ENCODE data around the gene BCAS4. TPM values are rescaled to one million over a fixed set of nuclear protein-coding genes. Genes with fewer than 3 reads are reported as not detected.

BCAS4 gene
- total RNA-seq, 2 experiments from 2014 or later = 19.0 to 20.9 TPM

DNA sequence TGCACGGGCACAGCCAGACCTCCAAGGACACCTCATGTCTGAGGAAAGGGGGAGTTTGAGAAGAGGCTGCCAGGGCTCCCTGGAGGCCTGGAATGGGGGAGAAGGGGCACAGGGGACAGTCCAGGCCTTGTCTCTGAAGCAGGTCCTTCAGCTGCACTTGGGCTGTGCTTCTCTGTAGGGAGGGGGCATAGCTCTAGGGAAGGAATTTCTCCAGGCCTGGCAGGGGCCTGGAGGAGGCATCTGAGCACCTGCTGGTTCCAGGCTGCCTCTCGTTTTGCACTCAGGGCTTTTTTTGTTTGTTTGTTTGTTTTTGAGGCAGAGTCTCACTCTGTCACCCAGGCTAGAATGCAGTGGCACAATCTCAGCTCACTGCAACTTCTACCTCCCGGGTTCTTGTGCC lies 67.7 kb downstream of the BCAS4 start:
- CTCF ChIA-PET = no interaction called here
- TF ChIP-seq, protein P1, sequence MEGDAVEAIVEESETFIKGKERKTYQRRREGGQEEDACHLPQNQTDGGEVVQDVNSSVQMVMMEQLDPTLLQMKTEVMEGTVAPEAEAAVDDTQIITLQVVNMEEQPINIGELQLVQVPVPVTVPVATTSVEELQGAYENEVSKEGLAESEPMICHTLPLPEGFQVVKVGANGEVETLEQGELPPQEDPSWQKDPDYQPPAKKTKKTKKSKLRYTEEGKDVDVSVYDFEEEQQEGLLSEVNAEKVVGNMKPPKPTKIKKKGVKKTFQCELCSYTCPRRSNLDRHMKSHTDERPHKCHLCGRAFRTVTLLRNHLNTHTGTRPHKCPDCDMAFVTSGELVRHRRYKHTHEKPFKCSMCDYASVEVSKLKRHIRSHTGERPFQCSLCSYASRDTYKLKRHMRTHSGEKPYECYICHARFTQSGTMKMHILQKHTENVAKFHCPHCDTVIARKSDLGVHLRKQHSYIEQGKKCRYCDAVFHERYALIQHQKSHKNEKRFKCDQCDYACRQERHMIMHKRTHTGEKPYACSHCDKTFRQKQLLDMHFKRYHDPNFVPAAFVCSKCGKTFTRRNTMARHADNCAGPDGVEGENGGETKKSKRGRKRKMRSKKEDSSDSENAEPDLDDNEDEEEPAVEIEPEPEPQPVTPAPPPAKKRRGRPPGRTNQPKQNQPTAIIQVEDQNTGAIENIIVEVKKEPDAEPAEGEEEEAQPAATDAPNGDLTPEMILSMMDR (IDR thresholded peaks at IDR 0.05) = no peak
- ATAC-seq (ENCODE audit: poor library complexity) (no peak), DNase-seq (no peak)
- Mint-ChIP-seq H3K4me3 (no peak overlapping the region), H3K36me3 (ENCODE audit: low read depth) (peaks cover 5% of the 10 kb centered on the region), H3K9me3 (no peaks in the 10 kb centered on the region), H3K4me1 (ENCODE audit: low read depth) (no peaks in the 10 kb centered on the region), H3K27ac (no peak overlapping the region), H3K27me3 (no peaks in the 10 kb centered on the region)
- H3K4me3 ChIP-seq (ENCODE audit: low read length) = no peak overlapping the region
- no peak overlapping the region for H3K27ac ChIP-seq (ENCODE audit: low read depth in 1 of 2, low read length in 2 of 2)
- H3K27me3 ChIP-seq (ENCODE audit: control insufficient read depth in 1 of 2, insufficient read depth in 2 of 2, low read length in 2 of 2) = no peaks in the 10 kb centered on the region
- H3K4me1 ChIP-seq (ENCODE audit: insufficient read depth, low read length) = no peaks in the 10 kb centered on the region
- no peaks in the 10 kb centered on the region for H3K9me3 ChIP-seq (ENCODE audit: control insufficient read depth in 1 of 2, insufficient read depth in 1 of 2, low read length in 2 of 2)
- no peaks in the 10 kb centered on the region for H3K36me3 ChIP-seq (ENCODE audit: insufficient read depth, low read length)
- intact Hi-C loops (cut with DNase I, micrococcal nuclease) = no loop called here
- POLR2A ChIA-PET = no interaction called here

DNA sequence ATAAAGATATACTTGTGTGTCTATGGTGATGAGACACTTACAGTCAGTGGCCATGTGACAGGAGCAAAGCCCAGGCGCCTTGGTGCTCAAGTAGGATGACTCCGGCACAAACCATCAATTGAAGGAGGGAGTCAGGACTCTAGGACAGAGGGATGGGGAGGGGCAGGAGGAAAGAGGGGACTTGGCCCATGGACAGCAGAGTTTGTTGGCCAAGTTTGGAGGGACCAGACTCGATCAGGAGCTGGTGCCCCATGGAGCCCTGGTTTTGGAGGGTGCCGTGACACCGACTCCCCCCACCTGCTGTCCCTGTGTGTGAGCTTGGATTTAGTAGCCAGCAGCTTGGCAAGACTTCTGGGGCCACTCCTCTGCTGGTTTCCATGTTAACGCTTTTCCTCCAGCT lies 70.3 kb downstream of the BCAS4 start:
- H3K9me3 Mint-ChIP-seq = no peaks in the 10 kb centered on the region
- H3K9me3 ChIP-seq (ENCODE audit: control insufficient read depth in 1 of 2, insufficient read depth in 1 of 2, low read length in 2 of 2) = no peaks in the 10 kb centered on the region
- peaks cover 2% of the 10 kb centered on the region for H3K36me3 ChIP-seq (ENCODE audit: insufficient read depth, low read length)
- H3K36me3 Mint-ChIP-seq (ENCODE audit: low read depth) = peaks cover 11% of the 10 kb centered on the region
- H3K4me1 Mint-ChIP-seq (ENCODE audit: low read depth) = no peaks in the 10 kb centered on the region
- POLR2A ChIA-PET = no interaction called here
- no peaks in the 10 kb centered on the region for H3K27me3 Mint-ChIP-seq
- H3K27me3 ChIP-seq (ENCODE audit: control insufficient read depth in 1 of 2, insufficient read depth in 2 of 2, low read length in 2 of 2) = no peaks in the 10 kb centered on the region
- no peaks in the 10 kb centered on the region for H3K4me1 ChIP-seq (ENCODE audit: insufficient read depth, low read length)
- intact Hi-C loops (cut with DNase I, micrococcal nuclease) = no loop called here
- no peak for DNase-seq
- TF ChIP-seq, protein P1 (IDR thresholded peaks at IDR 0.05) = no peak
- no peak overlapping the region for H3K4me3 ChIP-seq (ENCODE audit: low read length)
- no peak overlapping the region for H3K27ac ChIP-seq (ENCODE audit: low read depth in 1 of 2, low read length in 2 of 2)
- no peak overlapping the region for H3K4me3 Mint-ChIP-seq
- no peak for ATAC-seq (ENCODE audit: poor library complexity)
- CTCF ChIA-PET = no interaction called here
- no peak overlapping the region for H3K27ac Mint-ChIP-seq

DNA sequence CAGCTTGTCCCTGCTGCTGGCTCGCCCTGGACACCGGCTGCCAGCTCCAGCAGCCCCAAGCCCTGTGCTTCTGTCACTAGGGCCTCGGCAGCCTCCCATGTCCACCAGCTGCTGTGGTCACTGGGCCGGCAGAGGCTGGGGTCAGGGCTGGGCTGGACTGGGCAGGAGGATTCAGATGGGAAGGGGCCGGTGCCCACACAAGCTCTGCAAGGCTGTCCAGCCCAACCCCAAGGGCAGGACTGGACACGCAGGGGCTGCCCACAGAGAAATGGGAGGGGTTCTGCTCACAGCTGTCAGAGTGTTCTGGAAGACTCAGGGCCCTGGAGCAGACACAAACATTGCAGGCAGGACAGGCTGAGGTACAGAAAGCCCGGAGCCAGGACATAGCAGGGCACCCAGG lies 70.7 kb downstream of the BCAS4 start:
- Mint-ChIP-seq H3K9me3 (no peaks in the 10 kb centered on the region), H3K4me1 (ENCODE audit: low read depth) (no peaks in the 10 kb centered on the region), H3K27me3 (no peaks in the 10 kb centered on the region), H3K4me3 (no peak overlapping the region), H3K36me3 (ENCODE audit: low read depth) (peaks cover 11% of the 10 kb centered on the region), H3K27ac (no peak overlapping the region)
- POLR2A ChIA-PET = no interaction called here
- ATAC-seq (ENCODE audit: poor library complexity) (no peak), DNase-seq (no peak)
- CTCF ChIA-PET = no interaction called here
- H3K27ac ChIP-seq (ENCODE audit: low read depth in 1 of 2, low read length in 2 of 2) = no peak overlapping the region
- TF ChIP-seq, protein P1 (IDR thresholded peaks at IDR 0.05) = no peak
- H3K27me3 ChIP-seq (ENCODE audit: control insufficient read depth in 1 of 2, insufficient read depth in 2 of 2, low read length in 2 of 2) = no peaks in the 10 kb centered on the region
- H3K4me3 ChIP-seq (ENCODE audit: low read length) = no peak overlapping the region
- no peaks in the 10 kb centered on the region for H3K4me1 ChIP-seq (ENCODE audit: insufficient read depth, low read length)
- no peaks in the 10 kb centered on the region for H3K9me3 ChIP-seq (ENCODE audit: control insufficient read depth in 1 of 2, insufficient read depth in 1 of 2, low read length in 2 of 2)
- intact Hi-C loops (cut with DNase I, micrococcal nuclease) = no loop called here
- H3K36me3 ChIP-seq (ENCODE audit: insufficient read depth, low read length) = peaks cover 2% of the 10 kb centered on the region

Measured in CD4-positive, alpha-beta T cell (primary cell).